HG03135 (cell line): ENCODE results near the gene GFY.
"Not testable (repeated sequence)": the region's sequence is repeated elsewhere in the genome, so short reads cannot be mapped to it uniquely, and the experiment has no call there.

Experiments
- ATAC-seq: cut with Tn5 transposase; IDR thresholded peaks from one replicate; pipeline ENCODE4 v1.9.1; 2021; ENCODE audit warnings: mild to moderate bottlenecking, moderate library complexity; ENCODE audit not compliant: unreplicated experiment

Gene GFY

DNA sequence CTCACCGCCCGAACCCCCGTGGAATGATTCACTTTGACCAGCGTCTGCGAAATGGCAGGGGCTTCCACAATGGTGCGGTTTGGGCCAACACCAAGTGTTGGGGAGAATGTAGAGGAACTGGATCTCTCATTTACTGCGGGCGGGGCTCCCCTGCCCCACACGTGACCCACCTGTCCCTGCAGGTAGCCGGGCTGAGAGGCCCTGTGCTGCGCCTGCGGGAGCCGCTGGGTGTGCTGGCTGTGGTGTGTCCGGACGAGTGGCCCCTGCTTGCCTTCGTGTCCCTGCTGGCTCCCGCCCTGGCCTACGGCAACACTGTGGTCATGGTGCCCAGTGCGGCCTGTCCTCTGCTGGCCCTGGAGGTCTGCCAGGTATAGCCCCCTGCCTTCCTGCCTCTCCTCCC, 43.0 kb downstream of the GFY start:
- no peak for ATAC-seq

- ATAC-seq, result peak; percentile 64
Observed at GRCh38 chr19:49468746-49469447, 43.7 kb downstream of the GFY start.

GRCh38 chr19:49469828-49470614, 44.8 kb downstream of the GFY start:
- peak; percentile 45 for ATAC-seq

- ATAC-seq, result no peak
Observed at GRCh38 chr19:49470615-49470978, 45.4 kb downstream of the GFY start.

DNA sequence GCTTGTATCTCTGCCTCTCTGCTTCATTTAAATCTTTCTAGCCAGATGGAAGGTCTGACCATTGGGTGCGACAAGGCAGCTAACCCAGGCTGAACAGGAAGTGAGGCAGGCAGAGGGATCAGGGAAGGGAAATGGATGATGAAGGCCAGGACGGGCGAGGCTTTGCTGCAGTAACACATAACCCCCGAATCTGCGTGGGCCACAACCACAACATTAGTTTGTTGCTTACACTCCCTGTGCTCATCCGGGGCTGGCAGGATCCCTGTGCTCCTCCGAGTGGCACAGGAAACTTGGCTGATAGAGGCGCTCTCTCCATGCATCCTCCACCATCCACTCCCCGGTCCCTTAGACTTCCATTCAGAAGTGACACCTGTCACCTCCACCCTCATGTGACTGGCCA, 47.7 kb downstream of the GFY start:
- ATAC-seq, result no peak

- not testable (repeated sequence) for ATAC-seq
Observed at GRCh38 chr19:49473501-49473867, 48.3 kb downstream of the GFY start.

DNA sequence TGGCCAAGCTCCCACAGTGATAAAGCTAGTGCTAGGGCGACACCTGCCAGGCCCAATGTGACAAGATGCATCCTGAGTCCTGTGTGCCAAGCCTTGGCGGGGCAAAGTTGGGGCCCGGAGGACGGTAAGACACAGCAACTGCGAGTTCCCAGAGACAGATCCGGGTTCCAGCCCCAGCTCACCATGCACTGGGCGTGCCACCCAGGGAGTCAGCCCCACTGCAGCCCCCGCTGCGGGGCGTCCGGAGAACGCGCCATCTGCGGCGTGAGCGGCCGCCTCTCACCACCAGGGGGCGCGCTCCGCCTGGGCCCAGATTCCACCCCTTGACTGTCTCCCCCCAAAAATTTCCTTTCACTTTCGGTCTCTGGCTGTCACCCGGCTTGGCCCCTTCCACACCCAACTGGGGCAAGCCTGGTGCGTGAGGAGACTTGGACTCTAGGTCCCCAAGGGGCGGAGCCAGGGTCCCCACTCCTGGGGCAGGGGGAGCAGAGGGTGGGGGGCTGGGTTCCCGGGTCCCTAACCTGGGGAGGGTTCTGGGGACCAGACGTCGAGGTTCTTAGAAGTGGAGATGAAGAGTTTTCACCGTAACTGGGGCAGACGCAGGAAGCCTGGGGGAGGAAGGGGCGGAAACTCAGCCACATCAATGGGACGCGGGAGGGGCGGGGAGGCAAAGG, 48.8 kb downstream of the GFY start, which contains the start of gene FLT3LG:
TSS of gene FLT3LG (plus strand) at position 348 of the 674 bp plus-strand sequence. CDS start 425 bp downstream, outside the sequence.
- ATAC-seq, result no peak

DNA sequence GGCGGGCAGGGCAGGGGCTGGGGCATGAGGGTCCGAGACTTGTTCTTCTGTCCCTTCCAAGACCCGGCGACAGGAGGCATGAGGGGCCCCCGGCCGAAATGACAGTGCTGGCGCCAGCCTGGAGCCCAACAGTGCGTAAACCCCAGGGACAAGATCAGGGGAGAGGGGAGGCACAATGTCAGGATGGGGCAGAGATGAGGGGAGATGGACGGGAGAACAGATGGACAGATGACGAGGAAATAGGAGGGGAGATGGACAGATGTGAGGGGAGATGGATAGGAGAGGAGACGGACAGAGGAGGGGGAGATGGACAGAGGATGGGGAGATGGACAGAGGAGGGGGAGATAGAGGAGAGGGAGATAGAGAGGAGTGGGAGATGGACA, 49.3 kb downstream of the GFY start:
- no peak for ATAC-seq

GRCh38 chr19:49475191-49475917, 50.2 kb downstream of the GFY start:
- ATAC-seq, result no peak

GRCh38 chr19:49475995-49476880, 51.0 kb downstream of the GFY start:
- ATAC-seq, result no peak
